IMR-90 (cell line): ENCODE data around the gene TEX13D. TPM values are rescaled to one million over a fixed set of nuclear protein-coding genes. Genes with fewer than 3 reads are reported as not detected.

Source experiments
- ATAC-seq: fragments of 200-7000 bp; cut with Tn5 transposase; 2 replicates; pipeline ENCODE4 v1.9.1; 2020; ENCODE audit warnings: low read depth, mild to moderate bottlenecking, moderate library complexity
- BruUV-seq: library from RNA; stranded (reverse); fragments of 400-500 nt; replicated peaks from 2 replicates; lab custom pipeline; 2021; lab: Mats Ljungman, UMichigan
- CTCF ChIA-PET: fragments of 300-600 bp; formaldehyde crosslinking; extraction: SDS; loops from one replicate; lab custom pipeline; 2021; ENCODE audit warnings: antibody characterized with exemption; lab: Yijun Ruan, JAX
- POLR2A ChIA-PET: fragments of 300-600 bp; sonication (Branson Sonifier 250); formaldehyde crosslinking; loops from one replicate; lab custom pipeline; 2022; ENCODE audit warnings: antibody characterized with exemption; ENCODE audit not compliant: unreplicated experiment; lab: Charles Lee
- DNase-seq: peaks from one replicate; pipeline ENCODE4 v3.0.0; 2013
- H2AFZ ChIP-seq: replicated peaks from 2 replicates; pipeline ENCODE3; 2013; ENCODE audit warnings: low read length, mild to moderate bottlenecking; ENCODE audit not compliant: poor library complexity
- H2AK5ac ChIP-seq: 2 replicates; pipeline ENCODE4 v1.6.1; 2013; ENCODE audit warnings: low read depth, low read length, inconsistent platforms
- H2AK9ac ChIP-seq: replicated peaks from 2 replicates; pipeline ENCODE3; 2013; ENCODE audit warnings: mild to moderate bottlenecking, low read depth, low read length, moderate library complexity; ENCODE audit not compliant: poor library complexity
- H2BK120ac ChIP-seq: 2 replicates; pipeline ENCODE4 v1.6.1; 2013; ENCODE audit warnings: low read depth, low read length, inconsistent platforms
- H2BK15ac ChIP-seq: 3 replicates; pipeline ENCODE4 v1.6.1; 2013; ENCODE audit warnings: low read depth, low read length, inconsistent platforms
- H2BK20ac ChIP-seq: 2 replicates; pipeline ENCODE4 v1.6.1; 2013; ENCODE audit warnings: low read depth, mild to moderate bottlenecking, inconsistent platforms, low read length, moderate library complexity
- H2BK5ac ChIP-seq: 2 replicates; pipeline ENCODE4 v1.6.1; 2013; ENCODE audit warnings: mild to moderate bottlenecking, low read depth, low read length, inconsistent platforms; ENCODE audit not compliant: poor library complexity, severe bottlenecking
- H3K14ac ChIP-seq: replicated peaks from 2 replicates; pipeline ENCODE4 v1.6.1; 2013; ENCODE audit warnings: low read depth, low read length, inconsistent platforms
- H3K18ac ChIP-seq: 2 replicates; pipeline ENCODE4 v1.6.1; 2013; ENCODE audit warnings: low read depth, low read length, control low read depth
- H3K23ac ChIP-seq: 2 replicates; pipeline ENCODE4 v1.6.1; 2013; ENCODE audit warnings: low read depth, low read length, inconsistent platforms
- H3K27ac ChIP-seq: 2 replicates; pipeline ENCODE4 v1.5.1; 2013; ENCODE audit warnings: mild to moderate bottlenecking, control low read depth, low read length; ENCODE audit not compliant: insufficient read depth
- H3K27me3 ChIP-seq: 2 replicates; pipeline ENCODE4 v1.6.1; 2013; ENCODE audit warnings: low read length; ENCODE audit not compliant: control insufficient read depth, insufficient read depth
- H3K36me3 ChIP-seq: 2 replicates; pipeline ENCODE4 v1.6.1; 2013; ENCODE audit warnings: low read length, mixed read lengths; ENCODE audit not compliant: control insufficient read depth, insufficient read depth
- H3K4ac ChIP-seq: 2 replicates; pipeline ENCODE4 v1.6.1; 2013; ENCODE audit warnings: low read depth, low read length, inconsistent platforms
- H3K4me1 ChIP-seq: 2 replicates; pipeline ENCODE4 v1.6.1; 2013; ENCODE audit warnings: low read length, mixed read lengths; ENCODE audit not compliant: control insufficient read depth, insufficient read depth
- H3K4me2 ChIP-seq: 2 replicates; pipeline ENCODE4 v1.6.1; 2013; ENCODE audit warnings: low read depth, mild to moderate bottlenecking, control low read depth, low read length, moderate library complexity
- H3K4me3 ChIP-seq: 2 replicates; pipeline ENCODE4 v1.5.1; 2013; ENCODE audit warnings: low read depth, mild to moderate bottlenecking, control low read depth, low read length, moderate library complexity; ENCODE audit not compliant: insufficient read depth
- H3K56ac ChIP-seq: 2 replicates; pipeline ENCODE4 v1.6.1; 2013; ENCODE audit warnings: low read length, inconsistent platforms; ENCODE audit not compliant: insufficient read depth; ENCODE audit errors: extremely low read depth
- H3K79me1 ChIP-seq, 2 experiments: 2 replicates each; pipeline ENCODE4 v1.6.1; 2013; ENCODE audit warnings: low read length in 2 of 2, inconsistent platforms in 1 of 2, low read depth in 1 of 2
- H3K9ac ChIP-seq: 2 replicates; pipeline ENCODE4 v1.6.1; 2013; ENCODE audit warnings: low read depth, low read length, control low read depth
- H3K9me1 ChIP-seq: 2 replicates; pipeline ENCODE4 v1.6.1; 2013; ENCODE audit warnings: low read length, inconsistent platforms; ENCODE audit not compliant: insufficient read depth
- H3K9me3 ChIP-seq: 2 replicates; pipeline ENCODE4 v1.6.1; 2013; ENCODE audit warnings: low read length; ENCODE audit not compliant: control insufficient read depth, insufficient read depth
- H4K20me1 ChIP-seq: 2 replicates; pipeline ENCODE4 v1.6.1; 2013; ENCODE audit warnings: low read length, inconsistent platforms; ENCODE audit not compliant: insufficient read depth
- H4K5ac ChIP-seq: 2 replicates; pipeline ENCODE4 v1.6.1; 2013; ENCODE audit warnings: mild to moderate bottlenecking, low read depth, low read length, control low read depth
- H4K8ac ChIP-seq, 2 experiments: 2 replicates each; pipeline ENCODE4 v1.6.1; 2013; ENCODE audit warnings: low read depth in 2 of 2, low read length in 2 of 2, control low read depth in 1 of 2, inconsistent platforms in 1 of 2
- H4K91ac ChIP-seq: 2 replicates; pipeline ENCODE4 v1.6.1; 2013; ENCODE audit warnings: low read depth, low read length, inconsistent platforms; ENCODE audit not compliant: insufficient read depth
- BHLHE40 ChIP-seq: fragments of 150-350 bp; IDR thresholded peaks from 2 replicates; pipeline ENCODE4 v1.6.1; 2016; ENCODE audit warnings: mild to moderate bottlenecking, low read depth, low read length
- CEBPB ChIP-seq: IDR thresholded peaks from 2 replicates; pipeline ENCODE4 v1.6.1; 2012; ENCODE audit warnings: low read depth, low read length, improper control_type of control experiment
- CHD1 ChIP-seq: IDR thresholded peaks from 2 replicates; pipeline ENCODE4 v1.6.1; 2012; ENCODE audit warnings: low read depth, low read length, improper control_type of control experiment
- FOS ChIP-seq: fragments of 150-350 bp; IDR thresholded peaks from 2 replicates; pipeline ENCODE4 v1.6.1; 2016; ENCODE audit warnings: low read depth, low read length
- MAFK ChIP-seq: IDR thresholded peaks from 2 replicates; pipeline ENCODE4 v1.6.1; 2012; ENCODE audit warnings: low read depth, low read length, improper control_type of control experiment
- MAZ ChIP-seq: IDR thresholded peaks from 2 replicates; pipeline ENCODE4 v1.6.1; 2012; ENCODE audit warnings: low read depth, mild to moderate bottlenecking, low read length, improper control_type of control experiment, moderate library complexity, borderline replicate concordance
- MXI1 ChIP-seq: IDR thresholded peaks from 2 replicates; pipeline ENCODE4 v1.6.1; 2012; ENCODE audit warnings: low read depth, mild to moderate bottlenecking, low read length, moderate library complexity, borderline replicate concordance
- NFE2L2 ChIP-seq: fragments of 150-350 bp; IDR thresholded peaks from 2 replicates; pipeline ENCODE4 v1.6.1; 2016; ENCODE audit warnings: low read depth, mild to moderate bottlenecking, low read length
- POLR2A ChIP-seq: IDR thresholded peaks from 2 replicates; pipeline ENCODE4 v1.6.1; 2012; ENCODE audit warnings: mild to moderate bottlenecking, low read depth, low read length
- RAD21 ChIP-seq: IDR thresholded peaks from 2 replicates; pipeline ENCODE4 v1.6.1; 2012; ENCODE audit warnings: low read length, improper control_type of control experiment
- RCOR1 ChIP-seq: IDR thresholded peaks from 2 replicates; pipeline ENCODE4 v1.6.1; 2012; ENCODE audit warnings: mild to moderate bottlenecking, low read length, improper control_type of control experiment; ENCODE audit not compliant: insufficient replicate concordance
- RFX5 ChIP-seq: IDR thresholded peaks from 2 replicates; pipeline ENCODE4 v1.8.0; 2012; ENCODE audit warnings: low read depth, mild to moderate bottlenecking, low read length, moderate library complexity
- SMC3 ChIP-seq: fragments of 150-350 bp; IDR thresholded peaks from 2 replicates; pipeline ENCODE4 v1.6.1; 2016; ENCODE audit warnings: low read depth, mild to moderate bottlenecking, antibody characterized with exemption, low read length, moderate library complexity
- WGBS, 2 experiments: methylation state at CpG; one replicate each; pipeline versions ENCODE4 v1.1.5 to v1.1.7; 2013; ENCODE audit warnings: missing lambda C conversion rate in 2 of 2; ENCODE audit not compliant: insufficient read length in 1 of 2; ENCODE audit errors: extremely low coverage in 2 of 2; 5-methylcytosine and 5-hydroxymethylcytosine counted together
- dilution Hi-C: fragments of 300-500 bp; cut with HindIII; formaldehyde crosslinking; loops from one replicate; pipeline ENCODE4 v1.14.3; 2018; ENCODE audit warnings: low sequenced_read_pairs; ENCODE audit not compliant: unreplicated experiment
- in situ Hi-C: fragments of 300-500 bp; cut with MboI; formaldehyde crosslinking; loops from 3 replicates; pipeline ENCODE4 v1.14.3; 2019; ENCODE audit warnings: low sequenced_read_pairs, inconsistent platforms, mixed read lengths
- intact Hi-C: fragments of 100-400 bp; cut with micrococcal nuclease; formaldehyde crosslinking; loops from 2 replicates; pipeline ENCODE4 v1.10.0; 2022
- polyA plus RNA-seq, 3 experiments: library from polyadenylated mRNA; depleted of rRNA; stranded (reverse); fragments of >200 nt; gene quantifications; 2 replicates each; pipeline ENCODE4 v1.2.3, GENCODE V29; 2012; ENCODE audit warnings: low replicate concordance in 1 of 3
- total RNA-seq: library from RNA; depleted of rRNA; stranded (reverse); fragments of >200 nt; gene quantifications from 2 replicates; pipeline ENCODE4 v1.2.3, GENCODE V29; 2012
- TF ChIP-seq, protein P1 (sequence below): fragments of 150-350 bp; IDR thresholded peaks from 2 replicates; pipeline ENCODE4 v1.6.1; 2016; ENCODE audit warnings: low read depth, mild to moderate bottlenecking, low read length, moderate library complexity, borderline replicate concordance
- TF ChIP-seq, protein P2 (sequence below): fragments of 150-350 bp; IDR thresholded peaks from 2 replicates; pipeline ENCODE4 v1.6.1; 2017; ENCODE audit warnings: mild to moderate bottlenecking, antibody characterized with exemption, low read length, low read depth
- TF ChIP-seq, protein P3 (sequence below): conservative IDR thresholded peaks from 2 replicates; pipeline ENCODE4 v1.5.1; 2012; ENCODE audit warnings: mild to moderate bottlenecking, low read depth, low read length, improper control_type of control experiment

The TEX13D gene
- total and polyA plus RNA-seq, 2 of the 4 experiments (the other 2 are of a cell fraction): not detected

DNA sequence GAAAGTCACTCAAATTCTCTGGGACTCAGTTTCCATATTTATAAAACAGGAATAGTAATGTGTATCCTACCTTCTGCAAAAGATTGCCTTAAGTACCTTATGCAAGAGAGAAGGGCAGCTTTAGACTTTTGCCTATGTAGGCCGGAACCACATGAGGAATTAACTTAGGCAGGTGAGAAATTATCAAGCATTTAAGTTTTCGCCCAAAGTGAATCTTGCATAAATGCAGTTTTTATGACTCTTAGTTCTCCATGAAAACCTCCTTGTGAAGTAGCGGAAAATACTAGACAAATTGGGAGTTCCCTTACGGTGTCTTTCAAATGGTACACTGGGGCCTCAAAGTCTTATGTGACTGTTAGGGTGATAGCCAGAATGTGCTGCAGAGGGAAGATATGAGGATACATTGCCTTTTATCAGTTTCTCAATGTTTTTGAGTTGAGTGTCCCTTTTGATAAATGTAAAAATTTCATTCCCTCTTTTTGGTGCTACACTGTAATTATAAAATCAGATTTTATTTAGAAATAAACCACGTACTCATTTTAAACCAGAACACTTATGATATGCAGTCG is 16.5 kb downstream of the TEX13D start:
- Histone ChIP-seq H2BK120ac (no peak overlapping the region), H3K4me2 (no peak overlapping the region), H3K79me1 (no peaks in the 10 kb centered on the region), H3K56ac (no peak overlapping the region), H3K9ac (no peak overlapping the region), H4K8ac (no peak overlapping the region), H3K14ac (no peak overlapping the region), H4K91ac (no peak overlapping the region), H4K20me1 (no peaks in the 10 kb centered on the region), H2BK15ac (no peak overlapping the region), H2AFZ (no peak overlapping the region), H3K4ac (no peak overlapping the region), H3K9me3 (no peaks in the 10 kb centered on the region), H2BK5ac (no peak overlapping the region), H3K4me1 (no peaks in the 10 kb centered on the region), H3K23ac (no peak overlapping the region), H2BK20ac (no peak overlapping the region), H3K36me3 (no peaks in the 10 kb centered on the region), H3K27me3 (no peaks in the 10 kb centered on the region), H3K27ac (no peak overlapping the region), H3K4me3 (no peak overlapping the region), H2AK5ac (no peak overlapping the region), H4K5ac (no peak overlapping the region), H3K18ac (no peak overlapping the region), H2AK9ac (no peak overlapping the region), H3K9me1 (no peaks in the 10 kb centered on the region)
- BruUV-seq: no TSS peak
- POLR2A ChIA-PET: no interaction called here
- in situ Hi-C loops (no loop called here), dilution Hi-C loops (no loop called here), intact Hi-C loops (no loop called here)
- DNase-seq (no peak), ATAC-seq (no peak)
- TF ChIP-seq MAFK: no peak
- no peak for TF ChIP-seq CEBPB
- TF ChIP-seq FOS: no peak
- TF ChIP-seq, protein P1, sequence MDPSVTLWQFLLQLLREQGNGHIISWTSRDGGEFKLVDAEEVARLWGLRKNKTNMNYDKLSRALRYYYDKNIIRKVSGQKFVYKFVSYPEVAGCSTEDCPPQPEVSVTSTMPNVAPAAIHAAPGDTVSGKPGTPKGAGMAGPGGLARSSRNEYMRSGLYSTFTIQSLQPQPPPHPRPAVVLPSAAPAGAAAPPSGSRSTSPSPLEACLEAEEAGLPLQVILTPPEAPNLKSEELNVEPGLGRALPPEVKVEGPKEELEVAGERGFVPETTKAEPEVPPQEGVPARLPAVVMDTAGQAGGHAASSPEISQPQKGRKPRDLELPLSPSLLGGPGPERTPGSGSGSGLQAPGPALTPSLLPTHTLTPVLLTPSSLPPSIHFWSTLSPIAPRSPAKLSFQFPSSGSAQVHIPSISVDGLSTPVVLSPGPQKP: no peak
- TF ChIP-seq, protein P2, sequence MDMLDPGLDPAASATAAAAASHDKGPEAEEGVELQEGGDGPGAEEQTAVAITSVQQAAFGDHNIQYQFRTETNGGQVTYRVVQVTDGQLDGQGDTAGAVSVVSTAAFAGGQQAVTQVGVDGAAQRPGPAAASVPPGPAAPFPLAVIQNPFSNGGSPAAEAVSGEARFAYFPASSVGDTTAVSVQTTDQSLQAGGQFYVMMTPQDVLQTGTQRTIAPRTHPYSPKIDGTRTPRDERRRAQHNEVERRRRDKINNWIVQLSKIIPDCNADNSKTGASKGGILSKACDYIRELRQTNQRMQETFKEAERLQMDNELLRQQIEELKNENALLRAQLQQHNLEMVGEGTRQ: no peak
- no peak for TF ChIP-seq SMC3
- no peak for TF ChIP-seq CHD1
- TF ChIP-seq BHLHE40: no peak
- no peak for TF ChIP-seq MXI1
- no peak for TF ChIP-seq RCOR1
- TF ChIP-seq, protein P3, sequence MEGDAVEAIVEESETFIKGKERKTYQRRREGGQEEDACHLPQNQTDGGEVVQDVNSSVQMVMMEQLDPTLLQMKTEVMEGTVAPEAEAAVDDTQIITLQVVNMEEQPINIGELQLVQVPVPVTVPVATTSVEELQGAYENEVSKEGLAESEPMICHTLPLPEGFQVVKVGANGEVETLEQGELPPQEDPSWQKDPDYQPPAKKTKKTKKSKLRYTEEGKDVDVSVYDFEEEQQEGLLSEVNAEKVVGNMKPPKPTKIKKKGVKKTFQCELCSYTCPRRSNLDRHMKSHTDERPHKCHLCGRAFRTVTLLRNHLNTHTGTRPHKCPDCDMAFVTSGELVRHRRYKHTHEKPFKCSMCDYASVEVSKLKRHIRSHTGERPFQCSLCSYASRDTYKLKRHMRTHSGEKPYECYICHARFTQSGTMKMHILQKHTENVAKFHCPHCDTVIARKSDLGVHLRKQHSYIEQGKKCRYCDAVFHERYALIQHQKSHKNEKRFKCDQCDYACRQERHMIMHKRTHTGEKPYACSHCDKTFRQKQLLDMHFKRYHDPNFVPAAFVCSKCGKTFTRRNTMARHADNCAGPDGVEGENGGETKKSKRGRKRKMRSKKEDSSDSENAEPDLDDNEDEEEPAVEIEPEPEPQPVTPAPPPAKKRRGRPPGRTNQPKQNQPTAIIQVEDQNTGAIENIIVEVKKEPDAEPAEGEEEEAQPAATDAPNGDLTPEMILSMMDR: no peak
- TF ChIP-seq NFE2L2: no peak
- no peak for TF ChIP-seq MAZ
- no peak for TF ChIP-seq RFX5
- TF ChIP-seq RAD21: no peak
- TF ChIP-seq POLR2A: no peak
- no CpG with 5 or more reads among the region's 6 CpGs for WGBS, 2 experiments
- CTCF ChIA-PET: no interaction called here
